Cardiac fibroblast (primary cell): Measurements from ENCODE around the gene OGFOD3.

Experiments
- DNase-seq, 2 donors: peaks; one replicate each; pipeline versions ENCODE4 v3.0.0 to v3.0.0-alpha.2; 2010; ENCODE audit warnings: low read depth in 2 of 2
- H3K4me3 ChIP-seq, 2 donors: replicated peaks in 1 of 2; 1 replicate in 1 of 2; 2 replicates in 1 of 2; pipeline ENCODE4 v1.5.1; 2011; ENCODE audit warnings: low read depth in 2 of 2, low read length in 2 of 2, mild to moderate bottlenecking in 2 of 2, moderate library complexity in 1 of 2
- TF ChIP-seq, protein P1 (sequence below): IDR thresholded peaks from one replicate; pipeline ENCODE4 v1.5.1; 2011; ENCODE audit warnings: low read depth, mild to moderate bottlenecking, low read length, inconsistent platforms

The OGFOD3 gene

DNA sequence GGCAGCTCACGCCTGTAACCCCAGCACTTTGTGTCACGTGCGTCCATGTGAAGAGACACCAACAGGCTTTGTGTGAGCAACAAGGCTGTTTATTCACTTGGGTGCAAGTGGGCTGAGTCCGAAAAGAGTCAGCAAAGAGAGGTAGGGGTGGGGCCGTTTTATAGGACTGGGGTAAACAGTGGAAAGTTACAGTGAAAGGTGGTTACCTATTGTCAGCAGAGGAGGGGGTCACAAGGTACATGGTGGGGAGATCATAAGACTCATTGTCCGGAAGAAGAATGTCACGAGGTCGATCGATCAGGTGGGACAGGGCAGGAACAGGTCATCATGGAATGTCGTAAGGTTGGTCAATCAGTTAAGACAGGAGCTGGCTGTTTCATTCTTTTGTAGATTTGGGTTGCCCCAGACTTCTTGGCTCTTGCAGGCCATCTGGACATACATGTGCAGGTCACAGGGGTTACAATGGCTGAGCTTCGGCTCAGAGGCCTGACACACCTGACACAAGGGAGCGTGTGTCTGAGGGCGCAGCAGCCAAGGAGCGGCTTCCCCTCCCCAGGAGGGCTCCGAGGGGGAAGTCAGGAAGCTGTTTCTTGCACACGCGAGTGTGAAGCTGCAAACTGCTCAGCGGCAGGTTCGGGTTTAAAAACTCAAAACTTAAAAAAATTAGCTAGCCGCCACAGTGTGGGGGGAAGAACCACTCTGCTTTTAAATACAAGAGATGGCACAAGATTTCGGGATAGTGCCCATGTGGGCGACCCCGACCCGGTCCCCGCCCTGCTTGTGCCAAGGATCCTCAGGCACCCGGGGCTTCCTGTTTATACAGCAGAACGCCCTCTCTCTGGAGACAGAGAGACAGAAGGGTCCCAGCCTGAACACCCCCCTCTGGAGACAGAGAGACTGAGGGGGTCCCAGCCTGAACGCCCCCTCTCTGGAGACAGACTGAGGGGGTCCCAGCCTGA is 71.8 kb downstream of the OGFOD3 start:
- no peak overlapping the region for H3K4me3 ChIP-seq
- no peak for DNase-seq
- TF ChIP-seq, protein P1, sequence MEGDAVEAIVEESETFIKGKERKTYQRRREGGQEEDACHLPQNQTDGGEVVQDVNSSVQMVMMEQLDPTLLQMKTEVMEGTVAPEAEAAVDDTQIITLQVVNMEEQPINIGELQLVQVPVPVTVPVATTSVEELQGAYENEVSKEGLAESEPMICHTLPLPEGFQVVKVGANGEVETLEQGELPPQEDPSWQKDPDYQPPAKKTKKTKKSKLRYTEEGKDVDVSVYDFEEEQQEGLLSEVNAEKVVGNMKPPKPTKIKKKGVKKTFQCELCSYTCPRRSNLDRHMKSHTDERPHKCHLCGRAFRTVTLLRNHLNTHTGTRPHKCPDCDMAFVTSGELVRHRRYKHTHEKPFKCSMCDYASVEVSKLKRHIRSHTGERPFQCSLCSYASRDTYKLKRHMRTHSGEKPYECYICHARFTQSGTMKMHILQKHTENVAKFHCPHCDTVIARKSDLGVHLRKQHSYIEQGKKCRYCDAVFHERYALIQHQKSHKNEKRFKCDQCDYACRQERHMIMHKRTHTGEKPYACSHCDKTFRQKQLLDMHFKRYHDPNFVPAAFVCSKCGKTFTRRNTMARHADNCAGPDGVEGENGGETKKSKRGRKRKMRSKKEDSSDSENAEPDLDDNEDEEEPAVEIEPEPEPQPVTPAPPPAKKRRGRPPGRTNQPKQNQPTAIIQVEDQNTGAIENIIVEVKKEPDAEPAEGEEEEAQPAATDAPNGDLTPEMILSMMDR: no peak

DNA sequence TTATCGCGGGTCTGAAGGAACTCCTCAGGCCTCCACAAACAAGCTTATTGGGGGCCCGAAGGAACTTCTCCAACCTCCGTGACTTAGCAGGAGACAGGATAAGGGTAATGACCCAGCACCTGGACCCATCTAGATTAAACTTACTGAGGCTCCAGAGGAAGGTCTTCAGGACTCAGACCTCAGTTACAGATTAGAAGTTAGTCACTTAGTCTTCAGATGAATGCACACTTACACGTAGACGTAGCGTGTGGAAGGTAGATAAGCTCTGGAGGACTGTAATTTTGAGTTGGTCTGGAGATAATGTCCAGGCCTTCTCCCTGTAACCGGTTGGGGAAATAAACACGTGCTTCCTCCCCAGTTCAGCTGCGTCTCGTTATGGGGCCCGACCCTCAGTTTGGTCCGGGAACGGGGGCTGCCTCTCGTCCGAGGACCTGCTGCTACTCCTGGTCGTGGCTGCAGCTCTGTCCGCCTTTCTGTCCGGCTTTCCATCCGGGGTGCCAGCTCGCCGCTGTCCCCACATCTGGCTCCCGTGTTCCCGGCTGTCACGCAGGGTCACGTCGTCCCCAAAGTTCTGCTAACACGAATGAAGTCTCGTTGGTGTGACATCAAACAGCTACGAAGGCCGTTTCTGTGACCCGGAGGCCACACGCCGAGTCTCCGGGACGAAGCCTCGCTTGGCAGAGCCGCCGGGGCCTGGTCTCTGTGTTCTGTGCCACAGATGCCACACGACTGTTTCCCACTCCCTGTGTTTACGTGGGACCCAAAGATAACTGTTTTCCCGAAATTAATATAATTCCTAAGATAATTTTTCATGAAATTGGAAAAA is 73.0 kb downstream of the OGFOD3 start:
- H3K4me3 ChIP-seq: no peak overlapping the region
- DNase-seq: no peak
- TF ChIP-seq, protein P1: no peak

DNA sequence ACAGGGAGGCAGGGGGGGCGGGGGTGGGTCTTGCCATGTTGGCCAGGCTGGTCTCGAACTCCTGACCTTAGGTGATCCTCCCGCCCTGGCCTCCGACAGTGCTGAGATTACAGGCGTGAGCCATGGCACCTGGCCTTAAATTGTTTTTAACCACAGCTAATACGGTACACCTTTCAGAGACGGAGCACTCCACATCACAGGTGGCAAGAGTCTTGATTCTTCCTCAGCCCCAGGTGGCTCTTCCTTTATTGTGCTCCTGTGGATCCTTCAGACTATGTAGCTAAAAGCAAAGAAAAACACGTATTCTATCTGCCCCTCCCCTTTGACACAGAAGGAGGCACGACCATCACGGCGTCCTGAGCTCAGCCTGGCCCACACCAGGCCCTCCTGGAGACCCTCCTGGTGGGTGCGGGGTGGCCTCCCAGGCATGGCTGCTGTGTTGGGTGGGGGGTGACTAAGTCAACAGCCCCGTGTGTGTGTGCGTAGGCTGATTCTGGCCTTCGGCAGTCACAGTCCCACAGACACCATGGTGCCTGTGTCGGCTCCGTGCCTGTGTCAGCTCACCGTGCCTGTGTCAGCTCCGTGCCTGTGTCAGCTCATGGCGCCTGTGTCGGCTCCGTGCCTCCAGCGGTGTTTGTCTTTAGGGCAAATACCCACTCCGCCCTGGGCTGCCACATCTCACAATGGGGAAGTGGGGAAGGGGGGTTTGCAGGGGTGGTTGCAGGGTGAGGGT is 74.0 kb downstream of the OGFOD3 start:
- TF ChIP-seq, protein P1: no peak
- H3K4me3 ChIP-seq: no peak overlapping the region
- no peak for DNase-seq

DNA sequence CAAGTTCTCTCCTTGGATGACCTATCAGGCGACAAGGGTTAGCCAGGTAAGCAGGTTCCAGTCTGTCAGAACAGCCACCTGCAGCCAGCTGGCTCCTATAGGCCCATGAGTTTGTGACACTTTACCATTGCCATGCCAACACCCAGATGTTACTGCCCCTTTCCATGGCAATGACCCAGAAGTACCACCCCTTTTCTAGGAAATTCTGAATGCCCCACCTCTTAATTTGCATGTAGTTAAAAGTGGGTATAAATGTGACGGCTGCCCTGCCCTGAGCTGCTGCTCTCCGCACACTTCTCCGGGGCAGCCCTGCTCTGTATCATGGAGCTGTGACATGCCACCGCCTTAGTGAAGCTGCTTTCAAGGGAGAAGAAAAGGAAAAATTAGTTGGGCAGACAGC is 74.8 kb downstream of the OGFOD3 start:
- TF ChIP-seq, protein P1: no peak
- H3K4me3 ChIP-seq: no peak overlapping the region
- DNase-seq: no peak

DNA sequence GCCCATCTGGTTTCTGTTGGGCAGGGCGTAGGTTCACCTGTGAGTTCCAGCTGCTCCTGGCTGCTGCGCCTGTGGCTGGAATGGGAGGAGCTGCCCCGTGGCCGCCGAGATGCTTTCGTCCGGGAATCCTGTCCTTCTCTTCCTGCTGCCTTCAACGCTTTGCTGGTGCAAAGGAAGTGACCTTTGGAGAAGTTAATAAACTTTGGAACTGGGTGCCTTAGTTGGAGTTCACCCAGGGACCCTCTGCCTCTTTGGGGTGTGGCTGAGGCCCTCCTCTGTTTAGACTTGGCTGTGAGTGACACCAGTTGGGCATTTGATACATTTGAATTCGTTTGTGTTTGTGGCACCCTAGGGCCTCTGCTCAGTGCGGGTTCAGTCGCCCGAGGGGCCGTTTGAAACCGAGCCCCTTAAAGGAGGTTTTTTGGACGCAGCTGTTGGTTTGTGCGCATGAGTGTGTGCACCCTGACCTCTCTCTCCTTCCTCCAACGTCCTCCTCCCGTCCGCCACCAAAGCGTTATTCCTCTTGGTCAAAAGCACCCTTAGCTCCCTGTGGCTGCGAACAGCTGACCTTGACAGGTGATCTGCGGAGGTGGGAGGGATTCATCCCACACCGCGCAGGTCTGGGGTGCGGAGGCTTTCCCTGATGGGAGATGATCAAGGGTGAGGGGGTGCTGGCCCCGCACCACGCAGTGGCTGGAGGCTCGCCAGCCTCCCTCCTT is 75.9 kb downstream of the OGFOD3 start:
- TF ChIP-seq, protein P1: no peak
- no peak for DNase-seq
- no peak overlapping the region for H3K4me3 ChIP-seq
